Measurements from ENCODE around the gene EHBP1. TPM values are rescaled to one million over a fixed set of nuclear protein-coding genes. Genes with fewer than 3 reads are reported as not detected.

The EHBP1 gene
- total and polyA plus RNA-seq, 2 experiments from 2014 or later: 27.2 to 47.9 TPM

- Histone ChIP-seq H3K27me3 (ENCODE audit: insufficient read depth) (no peaks in the 10 kb centered on the region), H3K79me2 (replicated peaks; ENCODE audit: insufficient read depth) (no peaks in the 10 kb centered on the region), H3K4me2 (no peak overlapping the region), H3F3A (replicated peaks; ENCODE audit: low read depth) (no peaks in the 10 kb centered on the region), H4K20me1 (replicated peaks; ENCODE audit: insufficient read depth) (no peaks in the 10 kb centered on the region), H3K9me2 (ENCODE audit: insufficient read depth) (no peaks in the 10 kb centered on the region), H3K4me1 (ENCODE audit: insufficient read depth) (no peaks in the 10 kb centered on the region), H3K4me3 (no peak overlapping the region), H3K36me3 (ENCODE audit: insufficient read depth) (no peaks in the 10 kb centered on the region), H2AFZ (no peak overlapping the region), H3K27ac (ENCODE audit: low read depth) (no peak overlapping the region)
- no peak for TF ChIP-seq REST (IDR thresholded peaks at IDR 0.05; ENCODE audit: unreplicated experiment)
- no peak for TF ChIP-seq CTCF (conservative IDR thresholded peaks at IDR 0.05; ENCODE audit: low read depth in 2 of 2)
- no peak for TF ChIP-seq NANOG (IDR thresholded peaks at IDR 0.05; ENCODE audit: borderline replicate concordance)
- TF ChIP-seq ZNF462 (CRISPR knock-in tag; IDR thresholded peaks at IDR 0.05): no peak
- no peak for TF ChIP-seq STAT1 (IDR thresholded peaks at IDR 0.05; ENCODE audit: unreplicated experiment)
- no peak for TF ChIP-seq ETS1 (IDR thresholded peaks at IDR 0.05)
- Mint-ChIP-seq H3K4me1 (peaks cover 4% of the 10 kb centered on the region), H3K27ac (no peak overlapping the region), H3K4me3 (no peak overlapping the region), H3K36me3 (ENCODE audit: low read depth) (no peaks in the 10 kb centered on the region), H3K9me3 (no peaks in the 10 kb centered on the region), H3K27me3 (ENCODE audit: insufficient read depth, low read depth, poor library complexity) (peaks cover 2% of the 10 kb centered on the region)
- DNase-seq (ENCODE audit: low spot score) (no peak), ATAC-seq (no peak)
Observed at GRCh38 chr2:63092401-63092800, 386.9 kb downstream of the EHBP1 start.

Measured in GM23338 (cell line).